PFSK-1 (cell line): ENCODE data around the gene ZNF83.

Experiments
- FOXP2 ChIP-seq: optimal IDR thresholded peaks from 2 replicates; pipeline ENCODE3; 2011; ENCODE audit warnings: borderline replicate concordance, control low read depth, inconsistent platforms; ENCODE audit not compliant: insufficient read depth; ENCODE audit errors: extremely low read length, extremely low read depth
- POLR2AphosphoS5 ChIP-seq: IDR thresholded peaks from 2 replicates; pipeline ENCODE4 v1.6.1; 2012; ENCODE audit warnings: low read depth, mild to moderate bottlenecking, control low read depth, low read length, moderate library complexity
- REST ChIP-seq, 2 experiments: IDR thresholded peaks; 2 replicates each; pipeline versions ENCODE4 v1.6.1 to v1.8.0; 2011 to 2012; ENCODE audit warnings: low read depth in 2 of 2, low read length in 2 of 2, control low read depth in 1 of 2, inconsistent platforms in 1 of 2, mild to moderate bottlenecking in 1 of 2, moderate library complexity in 1 of 2; ENCODE audit not compliant: insufficient read depth in 1 of 2
- SIN3A ChIP-seq: IDR thresholded peaks from 2 replicates; pipeline ENCODE4 v1.6.1; 2012; ENCODE audit warnings: mild to moderate bottlenecking, low read length, moderate library complexity, borderline replicate concordance; ENCODE audit not compliant: insufficient read depth
- TAF1 ChIP-seq: IDR thresholded peaks from 2 replicates; pipeline ENCODE4 v1.6.1; 2012; ENCODE audit warnings: low read length, control low read depth, borderline replicate concordance; ENCODE audit not compliant: insufficient read depth

The ZNF83 gene

GRCh38 chr19:52635786-52636570 is 2.2 kb downstream of the ZNF83 start:
- TF ChIP-seq SIN3A: no peak
- TF ChIP-seq FOXP2: no peak
- no peak for TF ChIP-seq POLR2AphosphoS5
- no peak for TF ChIP-seq TAF1
- TF ChIP-seq REST (IDR thresholded peaks at IDR 0.05; ENCODE audit: insufficient read depth in 1 of 2, low read depth in 2 of 2, low read length in 2 of 2): no peak

DNA sequence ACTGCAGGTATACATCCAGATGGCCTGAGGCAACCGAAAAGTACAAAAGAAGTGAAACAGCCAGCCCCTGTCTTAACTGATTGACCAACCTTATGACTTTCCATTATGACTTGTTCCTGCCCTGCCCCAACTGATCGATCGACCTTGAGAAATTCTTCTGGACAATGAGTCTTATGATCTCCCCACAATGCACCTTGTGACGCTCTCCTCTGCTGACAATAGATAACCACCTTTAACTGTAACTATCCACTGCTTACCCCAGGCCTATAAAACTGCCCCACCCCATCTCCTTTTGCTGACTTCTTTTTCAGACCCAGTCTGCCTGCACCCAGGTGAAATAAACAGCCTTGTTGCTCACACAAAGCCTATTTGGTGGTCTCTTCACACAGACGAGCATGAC is 11.2 kb downstream of the ZNF83 start:
- TF ChIP-seq POLR2AphosphoS5 (no peak), TAF1 (no peak)

DNA sequence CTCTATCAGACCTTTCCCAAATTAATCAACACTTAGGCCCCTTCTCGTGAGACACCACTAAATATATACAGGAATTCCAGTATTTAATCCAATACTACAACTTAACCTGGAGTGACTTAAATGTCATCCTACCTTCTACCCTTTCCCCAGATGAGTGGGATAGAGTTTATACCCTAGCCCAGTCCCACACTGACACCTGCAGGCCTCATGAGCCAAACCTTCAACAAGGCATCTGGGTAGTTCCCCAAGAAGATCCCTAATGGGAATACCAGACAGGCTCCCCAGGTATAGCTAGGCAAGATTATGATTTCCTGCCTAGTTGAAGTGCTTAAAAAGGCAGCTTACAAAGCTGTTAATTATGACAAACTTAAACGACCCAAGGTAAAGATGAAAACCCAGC is 15.9 kb downstream of the ZNF83 start:
- TF ChIP-seq TAF1 (no peak), POLR2AphosphoS5 (no peak), REST (IDR thresholded peaks at IDR 0.05; ENCODE audit: insufficient read depth in 1 of 2, low read depth in 2 of 2, low read length in 2 of 2) (no peak), FOXP2 (no peak), SIN3A (no peak)

GRCh38 chr19:52621376-52621775 is 16.8 kb downstream of the ZNF83 start:
- TF ChIP-seq SIN3A (no peak), REST (IDR thresholded peaks at IDR 0.05; ENCODE audit: insufficient read depth in 1 of 2, low read depth in 2 of 2, low read length in 2 of 2) (no peak), FOXP2 (no peak), TAF1 (no peak), POLR2AphosphoS5 (no peak)

DNA sequence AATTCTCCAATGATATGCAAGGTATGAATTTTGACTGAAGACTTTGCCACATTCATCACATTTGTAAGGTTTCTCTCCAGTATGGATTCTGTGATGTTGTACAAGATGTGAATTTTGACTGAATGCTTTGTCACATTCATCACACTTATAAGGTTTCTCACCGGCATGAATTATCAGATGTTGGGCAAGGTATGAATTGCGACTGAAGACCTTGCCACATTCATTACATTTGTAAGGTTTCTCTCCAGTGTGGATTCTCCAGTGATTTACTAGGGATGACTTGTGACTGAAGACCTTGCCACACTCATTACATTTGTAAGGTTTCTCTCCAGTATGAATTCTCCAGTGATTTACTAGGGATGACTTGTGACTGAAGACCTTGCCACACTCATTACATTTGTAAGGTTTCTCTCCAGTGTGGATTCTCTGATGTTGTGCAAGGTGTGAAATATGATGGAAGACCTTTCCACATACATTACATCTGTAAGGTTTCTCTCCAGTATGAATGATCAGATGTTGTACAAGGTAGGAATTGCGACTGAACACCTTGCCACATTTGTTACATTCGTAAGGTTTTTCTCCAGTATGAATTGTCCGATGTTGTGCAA is 24.8 kb downstream of the ZNF83 start:
- TF ChIP-seq FOXP2 (no peak), REST (IDR thresholded peaks at IDR 0.05; ENCODE audit: insufficient read depth in 1 of 2, low read depth in 2 of 2, low read length in 2 of 2) (no peak), TAF1 (no peak), POLR2AphosphoS5 (no peak), SIN3A (no peak)
